SU-DHL-6 (cell line): ENCODE results near the gene ULBP2.

Source experiments
- EZH2phosphoT487 ChIP-seq: fragments of 200-600 bp; sonication (generic), shearing (Covaris generic); conservative IDR thresholded peaks from 2 replicates; pipeline ENCODE4 v1.6.1; 2018; ENCODE audit warnings: mild to moderate bottlenecking, antibody characterized with exemption, low read length, moderate library complexity, mixed read lengths
- TF ChIP-seq, protein P1 (sequence below): fragments of 200-600 bp; sonication (generic); IDR thresholded peaks from one replicate; pipeline ENCODE4 v1.5.1; 2017; ENCODE audit warnings: antibody characterized with exemption, mild to moderate bottlenecking, low read length, moderate library complexity; ENCODE audit not compliant: insufficient read depth, poor library complexity, severe bottlenecking

DNA sequence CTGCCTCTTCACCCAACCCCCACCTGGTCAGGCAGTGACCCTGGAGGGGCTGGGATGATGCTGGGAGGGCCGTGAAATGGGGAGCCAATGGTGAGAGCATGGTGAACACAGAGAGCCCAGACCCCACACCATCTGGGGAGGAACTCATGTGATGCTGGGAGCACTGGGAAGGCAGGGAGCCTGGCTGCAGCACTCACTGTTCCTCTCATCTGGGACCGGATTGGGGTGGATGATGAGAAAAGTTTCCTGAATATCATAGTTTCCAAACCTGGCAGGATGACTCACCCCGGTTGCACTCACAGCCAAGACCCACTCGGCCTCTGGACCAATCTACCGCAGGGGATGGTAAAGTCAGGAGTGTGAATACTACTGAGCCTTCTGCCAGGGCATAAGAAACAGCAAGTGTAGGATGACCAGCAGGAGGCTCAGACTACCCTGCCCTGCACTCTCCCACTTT is 43.7 kb downstream of the ULBP2 start:
- TF ChIP-seq, protein P1, sequence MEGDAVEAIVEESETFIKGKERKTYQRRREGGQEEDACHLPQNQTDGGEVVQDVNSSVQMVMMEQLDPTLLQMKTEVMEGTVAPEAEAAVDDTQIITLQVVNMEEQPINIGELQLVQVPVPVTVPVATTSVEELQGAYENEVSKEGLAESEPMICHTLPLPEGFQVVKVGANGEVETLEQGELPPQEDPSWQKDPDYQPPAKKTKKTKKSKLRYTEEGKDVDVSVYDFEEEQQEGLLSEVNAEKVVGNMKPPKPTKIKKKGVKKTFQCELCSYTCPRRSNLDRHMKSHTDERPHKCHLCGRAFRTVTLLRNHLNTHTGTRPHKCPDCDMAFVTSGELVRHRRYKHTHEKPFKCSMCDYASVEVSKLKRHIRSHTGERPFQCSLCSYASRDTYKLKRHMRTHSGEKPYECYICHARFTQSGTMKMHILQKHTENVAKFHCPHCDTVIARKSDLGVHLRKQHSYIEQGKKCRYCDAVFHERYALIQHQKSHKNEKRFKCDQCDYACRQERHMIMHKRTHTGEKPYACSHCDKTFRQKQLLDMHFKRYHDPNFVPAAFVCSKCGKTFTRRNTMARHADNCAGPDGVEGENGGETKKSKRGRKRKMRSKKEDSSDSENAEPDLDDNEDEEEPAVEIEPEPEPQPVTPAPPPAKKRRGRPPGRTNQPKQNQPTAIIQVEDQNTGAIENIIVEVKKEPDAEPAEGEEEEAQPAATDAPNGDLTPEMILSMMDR: no peak
- no peak for TF ChIP-seq EZH2phosphoT487
